ENCODE results near the gene FAM227A. TPM values are rescaled to one million over a fixed set of nuclear protein-coding genes. Genes with fewer than 3 reads are reported as not detected.
A peak's percentile ranks its signal among the peaks of the same experiment; 100 is the strongest.

The FAM227A gene
- total RNA-seq, 1 donor from 2014 or later: 10.3 TPM

DNA sequence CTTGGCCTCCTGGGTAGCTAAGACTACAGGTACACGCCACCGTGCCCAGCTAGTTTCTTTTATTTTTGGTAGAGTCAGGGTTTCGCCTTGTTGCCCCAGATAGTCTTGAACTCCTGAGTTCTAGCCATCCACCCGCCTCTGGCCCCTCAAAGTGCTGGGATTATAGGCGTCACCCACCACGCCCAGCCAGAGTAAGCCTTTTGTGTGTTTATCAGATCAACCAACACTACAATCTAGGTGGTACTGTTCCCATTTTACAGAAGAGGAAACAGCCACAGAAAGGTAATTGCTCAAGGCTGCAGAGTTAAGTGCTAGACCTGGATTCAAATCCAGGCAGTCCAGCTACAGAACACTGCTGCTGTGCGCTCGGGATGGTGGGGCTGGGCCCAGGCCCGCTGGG is 28.7 kb upstream of the FAM227A start:
- Mint-ChIP-seq H3K36me3 (peaks cover 44% of the 10 kb centered on the region), H3K4me3 (no peak overlapping the region), H3K27ac (no peak overlapping the region), H3K9me3 (peaks cover 5% of the 10 kb centered on the region), H3K27me3 (ENCODE audit: low read depth) (no peaks in the 10 kb centered on the region), H3K4me1 (peaks cover 15% of the 10 kb centered on the region)
- TF ChIP-seq, protein P1, sequence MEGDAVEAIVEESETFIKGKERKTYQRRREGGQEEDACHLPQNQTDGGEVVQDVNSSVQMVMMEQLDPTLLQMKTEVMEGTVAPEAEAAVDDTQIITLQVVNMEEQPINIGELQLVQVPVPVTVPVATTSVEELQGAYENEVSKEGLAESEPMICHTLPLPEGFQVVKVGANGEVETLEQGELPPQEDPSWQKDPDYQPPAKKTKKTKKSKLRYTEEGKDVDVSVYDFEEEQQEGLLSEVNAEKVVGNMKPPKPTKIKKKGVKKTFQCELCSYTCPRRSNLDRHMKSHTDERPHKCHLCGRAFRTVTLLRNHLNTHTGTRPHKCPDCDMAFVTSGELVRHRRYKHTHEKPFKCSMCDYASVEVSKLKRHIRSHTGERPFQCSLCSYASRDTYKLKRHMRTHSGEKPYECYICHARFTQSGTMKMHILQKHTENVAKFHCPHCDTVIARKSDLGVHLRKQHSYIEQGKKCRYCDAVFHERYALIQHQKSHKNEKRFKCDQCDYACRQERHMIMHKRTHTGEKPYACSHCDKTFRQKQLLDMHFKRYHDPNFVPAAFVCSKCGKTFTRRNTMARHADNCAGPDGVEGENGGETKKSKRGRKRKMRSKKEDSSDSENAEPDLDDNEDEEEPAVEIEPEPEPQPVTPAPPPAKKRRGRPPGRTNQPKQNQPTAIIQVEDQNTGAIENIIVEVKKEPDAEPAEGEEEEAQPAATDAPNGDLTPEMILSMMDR (IDR thresholded peaks at IDR 0.05; ENCODE audit: unreplicated experiment): no peak
- DNase-seq (ENCODE audit: low spot score in 2 of 2, unreplicated experiment in 2 of 2): no peak

DNA sequence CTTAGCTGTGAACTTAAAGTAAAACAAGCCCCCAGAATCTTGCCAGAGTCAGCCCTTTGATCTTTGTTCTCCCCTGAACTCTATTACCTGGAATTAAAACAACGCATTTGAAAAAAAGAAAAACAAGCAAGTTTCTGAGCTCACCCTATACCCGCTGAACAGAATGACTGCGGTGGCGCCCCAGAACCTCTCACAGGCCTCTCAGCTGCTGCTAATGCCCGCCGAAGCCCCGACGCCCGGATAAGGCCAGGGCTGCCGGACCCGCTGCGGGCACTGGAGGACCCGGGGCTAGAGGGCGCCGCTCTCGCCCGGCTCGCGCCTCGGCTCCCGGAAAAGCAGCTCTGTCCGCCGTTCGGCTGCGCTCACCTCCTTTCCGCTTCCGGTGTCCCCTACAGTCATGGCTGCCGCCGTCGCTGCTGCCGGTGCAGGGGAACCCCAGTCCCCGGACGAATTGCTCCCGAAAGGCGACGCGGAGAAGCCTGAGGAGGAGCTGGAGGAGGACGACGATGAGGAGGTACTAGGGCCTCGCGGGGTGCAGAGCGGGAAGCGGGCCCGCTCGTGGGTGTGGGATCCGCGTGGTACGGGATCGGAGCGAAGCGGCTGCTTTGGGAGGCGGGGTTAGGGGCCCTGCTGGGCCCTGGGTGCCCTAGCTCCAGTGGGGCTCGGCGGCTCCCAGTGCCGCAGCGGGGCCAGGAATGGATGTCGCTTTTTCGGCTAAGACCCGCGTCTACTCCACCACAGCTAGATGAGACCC is 25.6 kb upstream of the FAM227A start, which contains the start of gene TOMM22:
Gene TOMM22, plus strand, starts transcription at position 376 of the 754 bp plus-strand sequence. Its CDS starts 22 bp downstream, at position 398.
- Mint-ChIP-seq H3K4me3 (peak within 1 kb of the TSS; percentile 100), H3K27ac (peak within 1 kb of the TSS; percentile 98), H3K27me3 (ENCODE audit: low read depth) (no peaks in the 10 kb centered on the region), H3K36me3 (peaks cover 31% of the 10 kb centered on the region), H3K4me1 (peaks cover 15% of the 10 kb centered on the region), H3K9me3 (peaks cover 5% of the 10 kb centered on the region)
- DNase-seq (ENCODE audit: low spot score in 2 of 2, unreplicated experiment in 2 of 2): peak; percentile 63 to 76
- TF ChIP-seq, protein P1 (IDR thresholded peaks at IDR 0.05; ENCODE audit: unreplicated experiment): no peak

DNA sequence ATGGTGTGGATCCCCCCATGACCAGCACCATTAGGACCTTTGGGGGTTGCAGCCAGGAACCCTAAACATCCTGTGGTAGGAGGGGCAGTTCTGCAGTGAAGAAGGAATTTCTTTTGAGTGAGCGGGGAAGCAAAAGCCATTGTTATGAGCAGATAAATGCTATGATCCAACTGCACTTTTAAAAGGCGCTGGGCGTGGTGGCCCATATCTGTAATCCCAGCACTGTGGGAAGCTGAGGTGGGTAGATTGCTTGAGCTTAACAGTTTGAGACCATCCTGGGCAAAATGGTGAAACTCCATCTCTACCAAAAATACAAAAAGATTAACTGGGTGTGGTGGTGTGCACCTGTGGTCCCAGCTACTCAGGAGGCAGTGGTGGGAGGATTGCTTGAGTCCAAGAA is 19.6 kb upstream of the FAM227A start:
- no peak for DNase-seq (ENCODE audit: low spot score in 2 of 2, unreplicated experiment in 2 of 2)
- TF ChIP-seq, protein P1 (IDR thresholded peaks at IDR 0.05; ENCODE audit: unreplicated experiment): no peak
- Mint-ChIP-seq H3K36me3 (peaks cover 32% of the 10 kb centered on the region), H3K4me3 (no peak overlapping the region), H3K27me3 (ENCODE audit: low read depth) (no peaks in the 10 kb centered on the region), H3K4me1 (no peaks in the 10 kb centered on the region), H3K27ac (no peak overlapping the region), H3K9me3 (peaks cover 3% of the 10 kb centered on the region)

DNA sequence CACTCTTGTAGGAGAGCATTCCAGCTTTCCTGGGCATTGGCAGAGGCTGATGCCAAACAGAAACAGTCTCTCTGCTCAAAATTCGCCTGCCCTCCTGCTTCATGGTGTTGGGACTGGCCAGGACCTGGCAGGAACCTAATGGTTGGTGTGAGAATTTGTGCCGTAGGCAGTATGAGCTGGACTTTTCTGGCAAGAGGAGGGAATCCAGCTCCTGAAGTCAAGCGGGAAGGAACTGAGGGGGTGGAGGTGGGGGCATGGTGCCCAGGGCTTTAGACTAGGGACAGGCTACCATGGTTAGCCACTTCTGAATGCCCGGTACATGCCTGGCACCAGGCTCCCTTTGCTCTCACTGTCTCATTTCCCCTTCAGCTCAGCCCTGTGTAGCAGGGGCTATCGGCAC is 18.7 kb upstream of the FAM227A start:
- no peaks in the 10 kb centered on the region for H3K27me3 Mint-ChIP-seq (ENCODE audit: low read depth)
- no peak overlapping the region for H3K4me3 Mint-ChIP-seq
- TF ChIP-seq, protein P1 (IDR thresholded peaks at IDR 0.05; ENCODE audit: unreplicated experiment): no peak

DNA sequence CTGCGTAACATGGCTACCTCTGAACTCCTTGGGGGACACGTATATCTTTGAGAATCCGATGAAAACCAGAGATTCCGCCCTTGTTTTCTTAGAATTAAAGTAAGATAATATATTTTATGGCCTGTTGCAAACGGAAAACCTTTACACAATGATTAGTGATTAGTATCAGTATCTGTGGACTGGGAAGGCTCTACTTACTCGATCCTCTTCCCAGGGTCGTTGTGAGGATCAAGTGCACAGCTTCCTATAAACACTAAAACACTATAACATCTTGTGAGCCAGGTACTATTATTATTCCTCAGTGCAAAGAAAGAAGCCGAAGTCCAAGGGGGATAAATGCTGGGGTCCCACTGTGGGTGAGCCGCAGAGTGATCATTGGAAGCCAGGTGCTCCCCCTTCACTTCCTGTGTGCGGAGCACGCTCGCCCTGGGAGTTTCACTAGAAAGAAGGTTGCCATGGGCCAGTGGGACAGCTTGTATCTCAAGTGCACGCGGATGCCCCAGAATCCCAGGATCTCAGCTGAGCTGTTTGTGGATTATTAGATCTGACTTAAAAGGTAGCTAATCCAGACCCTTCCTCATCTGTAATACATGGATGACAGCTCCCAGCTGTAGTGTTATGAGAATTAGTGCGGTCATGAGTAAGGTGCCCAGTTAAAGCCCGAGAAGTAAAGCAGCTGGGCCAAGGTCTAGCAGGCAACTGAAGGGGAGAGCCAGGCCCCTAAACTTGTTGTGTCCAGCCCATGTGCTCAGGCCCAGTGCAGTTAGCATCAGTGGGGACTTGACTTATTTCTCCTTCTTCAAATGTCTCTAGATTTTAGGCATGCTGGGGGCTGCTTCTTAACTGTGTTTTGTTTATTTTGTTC is 1.1 kb upstream of the FAM227A start:
- H3K27ac Mint-ChIP-seq: peak overlapping the region; percentile 99
- H3K4me3 Mint-ChIP-seq: peak overlapping the region; percentile 96
- H3K36me3 Mint-ChIP-seq: peaks cover 7% of the 10 kb centered on the region
- H3K9me3 Mint-ChIP-seq: peaks cover 4% of the 10 kb centered on the region
- peaks cover 12% of the 10 kb centered on the region for H3K4me1 Mint-ChIP-seq
- H3K27me3 Mint-ChIP-seq (ENCODE audit: low read depth): no peaks in the 10 kb centered on the region
- no peak for DNase-seq (ENCODE audit: low spot score in 2 of 2, unreplicated experiment in 2 of 2)
- TF ChIP-seq, protein P1 (IDR thresholded peaks at IDR 0.05; ENCODE audit: unreplicated experiment): no peak

More for the DNA sequence above, 18.7 kb upstream of the FAM227A start:
- Mint-ChIP-seq H3K9me3 (peaks cover 3% of the 10 kb centered on the region), H3K4me1 (no peaks in the 10 kb centered on the region), H3K27ac (no peak overlapping the region), H3K36me3 (peaks cover 35% of the 10 kb centered on the region)
- no peak for DNase-seq (ENCODE audit: low spot score in 2 of 2, unreplicated experiment in 2 of 2)
